ENCODE data around the gene PPP1R3A.

DNA sequence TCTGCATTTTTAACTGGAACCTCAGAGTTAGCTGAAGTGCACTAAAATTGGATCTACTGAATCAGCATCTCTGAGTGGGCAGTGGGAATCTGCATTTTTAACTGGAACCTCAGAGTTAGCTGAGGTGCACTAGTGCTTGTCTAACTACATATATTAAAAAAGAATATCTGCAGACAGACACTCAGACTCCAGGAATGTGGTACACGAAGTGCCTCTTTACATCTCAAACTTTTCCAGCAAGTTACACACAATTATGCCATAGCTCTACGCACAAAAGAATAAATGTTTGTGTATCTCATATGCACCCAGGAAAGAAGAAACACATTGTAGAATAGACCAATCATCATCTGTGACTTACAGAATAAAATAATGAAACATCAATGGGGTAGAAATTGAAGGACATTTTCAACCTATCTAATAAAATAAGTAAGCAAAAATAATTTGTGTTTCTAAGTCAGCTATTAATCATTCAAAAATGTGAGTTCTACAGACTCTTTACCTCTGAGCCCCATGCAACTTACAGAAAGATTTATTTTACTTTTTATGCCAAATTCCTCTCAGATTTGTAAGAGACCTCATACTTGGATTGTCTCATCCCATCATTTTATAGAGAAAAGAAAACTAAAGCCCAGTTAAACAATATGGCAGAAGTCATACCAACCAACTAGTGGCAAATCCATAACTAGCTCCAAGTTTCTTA is 28.3 kb downstream of the PPP1R3A start:
- TF ChIP-seq SMC3 (conservative IDR thresholded peaks at IDR 0.05; ENCODE audit: poor library complexity) (no peak), POLR2AphosphoS5 (IDR thresholded peaks at IDR 0.05) (no peak)
- TF ChIP-seq, protein P1, sequence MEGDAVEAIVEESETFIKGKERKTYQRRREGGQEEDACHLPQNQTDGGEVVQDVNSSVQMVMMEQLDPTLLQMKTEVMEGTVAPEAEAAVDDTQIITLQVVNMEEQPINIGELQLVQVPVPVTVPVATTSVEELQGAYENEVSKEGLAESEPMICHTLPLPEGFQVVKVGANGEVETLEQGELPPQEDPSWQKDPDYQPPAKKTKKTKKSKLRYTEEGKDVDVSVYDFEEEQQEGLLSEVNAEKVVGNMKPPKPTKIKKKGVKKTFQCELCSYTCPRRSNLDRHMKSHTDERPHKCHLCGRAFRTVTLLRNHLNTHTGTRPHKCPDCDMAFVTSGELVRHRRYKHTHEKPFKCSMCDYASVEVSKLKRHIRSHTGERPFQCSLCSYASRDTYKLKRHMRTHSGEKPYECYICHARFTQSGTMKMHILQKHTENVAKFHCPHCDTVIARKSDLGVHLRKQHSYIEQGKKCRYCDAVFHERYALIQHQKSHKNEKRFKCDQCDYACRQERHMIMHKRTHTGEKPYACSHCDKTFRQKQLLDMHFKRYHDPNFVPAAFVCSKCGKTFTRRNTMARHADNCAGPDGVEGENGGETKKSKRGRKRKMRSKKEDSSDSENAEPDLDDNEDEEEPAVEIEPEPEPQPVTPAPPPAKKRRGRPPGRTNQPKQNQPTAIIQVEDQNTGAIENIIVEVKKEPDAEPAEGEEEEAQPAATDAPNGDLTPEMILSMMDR (IDR thresholded peaks at IDR 0.05; ENCODE audit: poor library complexity, severe bottlenecking), result no peak
